Measurements from ENCODE around the gene RBM33. TPM values are rescaled to one million over a fixed set of nuclear protein-coding genes. Genes with fewer than 3 reads are reported as not detected.
"Not testable (repeated sequence)": the region's sequence is repeated elsewhere in the genome, so short reads cannot be mapped to it uniquely, and the experiment has no call there.

RBM33 gene
- total RNA-seq, 1 donor from 2014 or later = 25.0 TPM

DNA sequence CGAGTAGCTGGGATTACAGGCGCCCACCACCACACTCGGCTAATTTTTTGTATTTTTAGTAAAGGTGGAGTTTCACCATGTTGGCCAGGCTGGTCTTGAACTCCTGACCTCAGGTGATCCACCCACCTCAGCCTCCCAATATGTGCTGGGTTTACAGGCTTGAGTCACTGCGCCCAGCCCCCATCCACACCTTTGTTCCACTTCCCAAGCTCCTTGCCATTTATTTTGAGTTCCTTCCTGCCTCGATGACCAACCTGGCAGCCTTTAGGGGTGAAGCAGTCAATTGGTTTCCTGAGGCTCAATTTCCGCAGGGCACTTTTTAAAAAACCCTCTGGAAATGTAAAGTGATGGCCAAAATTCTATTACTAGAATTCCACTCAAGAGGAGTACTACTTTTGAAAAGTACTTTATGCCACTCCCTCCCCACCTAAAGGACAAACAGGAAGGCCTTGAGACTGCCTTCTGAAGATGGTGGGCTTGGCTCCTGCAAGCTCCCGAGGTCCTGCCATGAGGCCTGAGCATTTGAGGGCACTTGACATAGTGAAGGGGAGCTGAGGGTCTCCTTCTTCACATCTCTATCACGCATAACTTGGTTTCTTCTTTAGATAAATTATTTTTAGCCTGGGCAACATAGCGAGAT is 32.5 kb upstream of the RBM33 start:
- H3K4me3 ChIP-seq (ENCODE audit: low read depth, low read length) = no peak overlapping the region
- peaks cover 5% of the 10 kb centered on the region for H3K27me3 ChIP-seq (ENCODE audit: control insufficient read depth, insufficient read depth, low read length)
- DNase-seq (ENCODE audit: low read depth) = no peak
- no peaks in the 10 kb centered on the region for H3K36me3 ChIP-seq (ENCODE audit: control insufficient read depth, insufficient read depth, low read length)
- TF ChIP-seq CTCF (IDR thresholded peaks at IDR 0.05; ENCODE audit: insufficient read depth, low read length, poor library complexity, severe bottlenecking) = no peak

DNA sequence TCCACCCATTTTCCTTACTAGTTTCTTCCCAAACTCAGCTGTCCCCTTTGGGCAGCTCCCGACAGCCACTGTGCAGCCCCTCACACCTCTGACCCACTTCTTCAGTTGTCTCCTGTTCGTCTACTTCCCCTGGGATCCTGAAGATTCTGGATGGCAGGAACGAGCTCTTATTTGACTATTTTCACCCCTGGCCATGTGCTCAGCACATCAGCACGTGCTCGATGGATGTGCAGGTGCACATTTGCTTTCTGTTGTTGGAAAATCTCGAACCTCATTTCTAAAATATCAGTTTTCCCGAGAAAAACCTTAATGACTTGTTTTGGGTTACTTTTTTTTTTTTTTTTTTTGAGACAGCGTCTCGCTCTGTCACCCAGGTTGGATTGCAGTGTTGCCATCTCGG is 31.8 kb upstream of the RBM33 start:
- no peaks in the 10 kb centered on the region for H3K36me3 ChIP-seq (ENCODE audit: control insufficient read depth, insufficient read depth, low read length)
- H3K27me3 ChIP-seq (ENCODE audit: control insufficient read depth, insufficient read depth, low read length) = peaks cover 5% of the 10 kb centered on the region
- TF ChIP-seq CTCF (IDR thresholded peaks at IDR 0.05; ENCODE audit: insufficient read depth, low read length, poor library complexity, severe bottlenecking) = no peak
- H3K4me3 ChIP-seq (ENCODE audit: low read depth, low read length) = no peak overlapping the region
- DNase-seq (ENCODE audit: low read depth) = no peak

GRCh38 chr7:155615085-155615484 is 29.4 kb upstream of the RBM33 start:
- not testable (repeated sequence) for DNase-seq (ENCODE audit: low read depth); H3K36me3 ChIP-seq (ENCODE audit: control insufficient read depth, insufficient read depth, low read length); H3K4me3 ChIP-seq (ENCODE audit: low read depth, low read length); H3K27me3 ChIP-seq (ENCODE audit: control insufficient read depth, insufficient read depth, low read length)

- Histone ChIP-seq H3K27me3 (ENCODE audit: control insufficient read depth, insufficient read depth, low read length) (no peaks in the 10 kb centered on the region), H3K4me3 (ENCODE audit: low read depth, low read length) (no peak overlapping the region), H3K36me3 (ENCODE audit: control insufficient read depth, insufficient read depth, low read length) (no peaks in the 10 kb centered on the region)
- peak; percentile 72 for DNase-seq (ENCODE audit: low read depth)
- TF ChIP-seq CTCF (IDR thresholded peaks at IDR 0.05; ENCODE audit: insufficient read depth, low read length, poor library complexity, severe bottlenecking) = no peak
Observed at GRCh38 chr7:155618708-155619633, 25.5 kb upstream of the RBM33 start.

DNA sequence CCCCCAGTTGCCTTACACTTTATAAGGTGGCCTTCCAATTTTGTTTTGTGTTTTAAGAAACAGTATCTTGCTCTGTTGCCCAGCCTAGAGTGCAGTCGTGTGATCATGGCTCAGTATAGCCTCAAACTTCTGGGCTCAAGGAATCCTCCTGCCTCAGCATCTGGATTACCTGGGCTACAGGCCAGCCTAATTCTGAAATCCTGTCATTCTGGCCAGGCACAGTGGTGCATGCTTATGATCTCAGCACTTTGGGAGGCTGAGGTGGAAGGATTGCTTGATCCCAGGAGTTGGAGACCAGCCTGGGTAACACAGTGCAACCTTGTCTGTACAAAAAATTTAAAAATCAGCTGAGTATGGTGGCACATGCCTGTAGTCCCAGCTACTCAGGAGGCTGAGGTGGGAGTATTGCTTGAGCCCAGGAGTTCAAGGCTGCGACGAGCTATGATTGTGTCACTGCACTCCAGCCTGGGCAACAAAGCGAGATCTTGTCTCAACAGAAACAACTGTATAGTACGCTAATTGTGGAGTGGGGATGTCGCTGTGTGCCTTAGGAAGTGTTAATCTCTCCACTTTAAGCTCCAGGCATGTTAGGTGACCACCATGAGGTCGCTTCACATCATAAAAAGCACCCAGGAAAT is 24.7 kb upstream of the RBM33 start:
- Histone ChIP-seq H3K27me3 (ENCODE audit: control insufficient read depth, insufficient read depth, low read length) (no peaks in the 10 kb centered on the region), H3K36me3 (ENCODE audit: control insufficient read depth, insufficient read depth, low read length) (no peaks in the 10 kb centered on the region), H3K4me3 (ENCODE audit: low read depth, low read length) (no peak overlapping the region)
- no peak for DNase-seq (ENCODE audit: low read depth)
- no peak for TF ChIP-seq CTCF (IDR thresholded peaks at IDR 0.05; ENCODE audit: insufficient read depth, low read length, poor library complexity, severe bottlenecking)

- H3K27me3 ChIP-seq (ENCODE audit: control insufficient read depth, insufficient read depth, low read length) = no peaks in the 10 kb centered on the region
- H3K36me3 ChIP-seq (ENCODE audit: control insufficient read depth, insufficient read depth, low read length) = no peaks in the 10 kb centered on the region
- DNase-seq (ENCODE audit: low read depth) = no peak
- no peak overlapping the region for H3K4me3 ChIP-seq (ENCODE audit: low read depth, low read length)
- TF ChIP-seq CTCF (IDR thresholded peaks at IDR 0.05; ENCODE audit: insufficient read depth, low read length, poor library complexity, severe bottlenecking) = no peak
Observed at GRCh38 chr7:155620497-155620896, 24.0 kb upstream of the RBM33 start.

Data from kidney epithelial cell (primary cell).